Stimulated activated CD8-positive, alpha-beta memory T cell treated with anti-CD3 and anti-CD28 coated beads, Interleukin-7, amount 100 ng/mL, for 4 hours (primary cell): ENCODE data around the gene CCNJ.

Experiments used
- DNase-seq, 2 donors: peaks; one replicate each; pipeline ENCODE4 v3.0.0-alpha.2; 2020; ENCODE audit warnings: low read depth in 2 of 2

Gene CCNJ

DNA sequence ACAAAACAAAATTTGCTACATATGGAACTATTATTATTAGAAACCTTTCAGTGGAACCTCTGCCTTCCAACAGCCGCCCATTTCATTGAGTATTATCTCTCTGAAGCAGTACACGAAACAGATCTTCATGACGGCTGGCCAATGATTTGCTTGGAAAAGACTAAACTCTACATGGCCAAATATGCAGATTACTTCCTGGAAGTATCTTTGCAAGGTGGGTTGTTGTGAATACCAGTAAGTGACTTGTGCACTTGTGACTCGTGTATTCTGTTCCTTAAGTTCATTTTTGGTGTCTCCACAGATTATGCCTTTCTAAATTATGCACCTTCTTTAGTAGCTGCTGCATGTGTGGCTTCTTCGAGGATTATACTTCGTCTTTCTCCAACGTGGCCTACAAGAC is 13.4 kb downstream of the CCNJ start:
- DNase-seq, result no peak

GRCh38 chr10:96061232-96061631 is 17.8 kb downstream of the CCNJ start:
- no peak for DNase-seq

DNA sequence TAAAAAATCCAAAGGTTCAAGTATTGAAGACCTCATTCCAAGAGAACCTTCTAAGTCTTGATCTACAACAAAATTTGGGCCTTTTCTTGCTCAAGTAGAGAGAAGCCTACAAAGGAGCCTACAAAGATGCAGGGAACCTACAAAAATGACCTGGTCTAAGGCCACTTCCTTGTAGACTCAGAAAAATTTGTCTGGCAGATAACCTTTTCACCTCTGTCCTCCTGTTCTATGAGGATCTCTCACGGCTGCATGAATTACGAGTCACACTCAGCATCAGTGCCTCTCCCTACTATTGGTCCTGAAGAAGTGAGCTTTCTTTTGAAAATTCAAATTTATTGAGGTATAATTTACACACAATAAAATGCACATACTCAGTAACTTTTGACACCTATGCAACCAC is 29.3 kb downstream of the CCNJ start:
- DNase-seq, result no peak

- DNase-seq, result no peak
These were observed 30.3 kb downstream of the CCNJ start for GRCh38 chr10:96073722-96074121.

GRCh38 chr10:96074776-96075175 is 31.4 kb downstream of the CCNJ start:
- no peak for DNase-seq

- no peak for DNase-seq
These were observed 32.6 kb downstream of the CCNJ start for GRCh38 chr10:96075977-96076376.

DNA sequence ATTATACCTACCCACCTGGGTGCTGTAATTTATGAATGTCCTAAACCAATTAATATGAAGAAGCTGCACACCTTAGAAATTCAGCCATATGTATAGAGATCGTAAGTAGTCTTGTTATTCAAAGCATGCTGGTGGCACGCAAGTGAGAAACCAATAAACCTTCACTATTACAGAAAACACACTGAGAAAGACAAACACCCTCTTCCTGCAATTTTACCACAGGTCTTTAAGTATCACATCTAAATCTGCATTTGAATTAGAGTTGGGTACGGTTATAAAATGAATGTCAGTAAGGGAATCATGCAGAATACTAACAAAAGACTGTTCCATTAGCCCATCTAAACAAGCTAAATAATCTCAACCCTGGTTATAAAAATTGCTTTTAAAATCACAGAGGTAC is 33.8 kb downstream of the CCNJ start:
- DNase-seq, result no peak

DNA sequence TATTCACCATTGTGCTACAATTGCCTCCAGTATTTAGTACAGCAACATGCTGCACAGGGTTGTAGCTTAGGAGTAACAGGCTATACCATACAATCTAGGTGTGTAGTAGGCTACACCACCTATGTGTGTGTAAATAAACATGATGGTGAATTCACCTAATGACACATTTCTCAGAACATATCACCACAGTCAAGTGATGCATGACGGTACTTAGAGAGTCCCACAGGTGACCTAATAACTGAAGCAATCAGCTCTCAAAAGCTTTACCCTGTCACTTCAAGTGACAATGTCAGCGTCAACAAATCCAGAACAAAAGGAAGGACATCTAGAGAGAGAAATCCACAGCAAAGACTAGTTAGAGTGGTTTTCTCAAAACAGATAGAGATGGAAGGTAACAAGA is 38.8 kb downstream of the CCNJ start:
- no peak for DNase-seq

GRCh38 chr10:96082748-96083147 is 39.4 kb downstream of the CCNJ start:
- DNase-seq, result no peak

- no peak for DNase-seq
These were observed 45.7 kb downstream of the CCNJ start for GRCh38 chr10:96089116-96089515.

- DNase-seq, result peak; percentile 87 to 88
These were observed 46.5 kb downstream of the CCNJ start for GRCh38 chr10:96089670-96090462.

DNA sequence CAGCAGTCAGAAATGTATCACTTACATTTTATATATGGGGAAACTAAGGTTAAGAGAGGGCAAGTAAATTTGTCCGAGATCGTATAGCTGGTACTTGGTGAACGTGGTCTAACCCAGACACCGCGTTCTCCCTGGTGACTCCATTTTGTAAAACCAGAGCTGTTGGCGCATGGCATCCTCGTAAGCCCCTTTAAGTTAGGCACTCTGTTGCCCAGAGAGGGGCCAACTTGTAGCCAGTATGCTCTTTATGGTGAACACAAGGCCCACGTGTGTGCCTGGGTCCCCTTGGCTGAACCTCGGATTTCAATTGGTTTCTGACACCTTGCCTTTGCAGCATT is 47.0 kb downstream of the CCNJ start:
- DNase-seq, result no peak

DNA sequence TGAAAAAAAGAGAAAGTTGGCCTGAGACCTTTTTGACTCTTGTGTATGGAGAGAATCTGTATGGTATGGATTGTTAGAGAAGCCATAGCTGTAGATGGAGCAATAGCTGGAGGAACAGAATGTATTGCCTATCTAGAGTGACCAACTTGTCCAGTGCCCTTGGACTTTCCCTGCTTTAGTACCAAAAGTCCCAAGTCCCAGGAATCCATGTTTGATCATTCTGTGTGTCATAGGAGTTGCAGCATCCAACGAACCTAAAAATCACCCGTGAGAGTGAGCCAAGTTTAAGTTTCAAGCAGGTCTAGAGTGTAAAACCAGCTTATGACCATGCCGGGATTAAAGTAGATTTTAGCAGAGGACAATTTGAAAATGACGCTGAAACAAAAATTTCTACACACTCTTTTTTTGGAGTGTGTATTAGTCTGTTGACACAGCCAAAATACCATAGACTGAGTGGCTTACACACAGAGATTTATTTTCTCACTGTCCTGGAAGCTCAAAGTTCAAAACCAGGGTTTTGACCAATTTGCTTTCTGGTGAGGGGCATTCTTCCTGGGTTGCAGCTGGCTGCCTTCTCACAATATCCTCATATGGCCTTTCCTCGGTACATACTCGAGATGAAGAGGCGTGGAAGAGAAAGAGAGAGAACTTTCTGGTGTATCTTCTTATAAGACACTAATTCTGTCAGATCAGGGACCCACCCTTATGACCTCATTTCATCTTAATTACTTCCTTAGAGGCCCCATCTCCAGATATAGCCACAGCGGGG is 49.8 kb downstream of the CCNJ start:
- DNase-seq, result no peak

- no peak for DNase-seq
These were observed 50.6 kb downstream of the CCNJ start for GRCh38 chr10:96093948-96094347.

DNA sequence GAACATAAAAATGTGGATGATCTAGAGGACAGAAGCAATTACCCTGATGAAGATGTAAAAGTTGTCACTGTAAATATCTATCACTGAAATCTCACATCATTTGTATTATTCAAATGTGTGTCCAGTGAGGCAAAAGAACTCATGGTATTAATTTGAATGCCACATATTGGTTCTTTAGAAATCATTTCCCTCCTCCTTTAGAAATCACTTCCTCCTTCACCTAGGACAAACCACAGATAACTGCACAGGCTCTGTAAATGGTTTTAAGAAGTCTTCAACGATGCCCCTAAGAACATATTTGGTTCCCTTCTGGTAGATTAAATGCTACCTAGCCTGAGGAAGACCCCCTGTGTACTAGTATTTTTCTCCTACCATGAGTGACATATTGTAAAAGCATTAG is 53.6 kb downstream of the CCNJ start:
- no peak for DNase-seq

DNA sequence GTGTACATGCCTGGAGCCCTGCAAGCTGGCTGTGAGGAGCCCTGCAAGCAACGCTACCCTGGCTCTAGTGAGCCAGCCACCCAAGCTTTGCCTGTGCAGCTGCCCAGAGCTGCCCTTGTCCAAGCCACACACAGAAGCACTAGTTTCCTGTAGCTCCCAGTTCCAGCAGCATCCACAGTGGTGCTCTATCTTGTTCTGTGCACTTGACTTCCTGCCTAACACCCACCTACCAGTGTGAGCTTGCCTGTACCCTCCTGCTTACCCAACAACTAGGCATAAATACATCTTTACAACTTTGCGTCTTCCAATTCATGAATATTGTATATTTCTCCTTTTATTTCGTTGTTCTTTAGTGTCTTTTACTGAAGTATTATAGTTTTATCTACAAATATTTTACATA is 54.5 kb downstream of the CCNJ start:
- no peak for DNase-seq

DNA sequence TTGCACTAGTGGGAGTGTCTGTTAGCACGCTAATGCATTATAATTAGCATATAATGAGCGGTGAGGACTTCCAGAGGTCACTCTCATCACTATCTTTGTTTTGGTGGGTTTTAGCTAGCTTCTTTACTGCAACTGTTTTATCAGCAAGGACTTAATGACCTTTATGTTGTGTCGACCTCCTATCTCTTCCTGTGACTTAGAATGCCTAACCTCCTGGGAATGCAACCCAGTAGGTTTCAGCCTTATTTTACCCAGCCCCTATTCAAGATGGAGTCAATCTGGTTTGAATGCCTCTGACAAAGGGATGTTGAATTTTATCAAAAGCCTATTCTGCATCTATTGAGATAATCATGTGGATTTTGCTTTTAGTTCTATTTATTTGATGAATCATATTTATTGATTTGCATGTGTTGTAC is 64.2 kb downstream of the CCNJ start:
- DNase-seq, result no peak
